Heart left ventricle (tissue), 16 donors: Measurements from ENCODE around the gene ANKRD30B. TPM values are rescaled to one million over a fixed set of nuclear protein-coding genes. Genes with fewer than 3 reads are reported as not detected.

Experiments used
- ATAC-seq, 4 donors: fragments of 200-7000 bp; cut with Tn5 transposase; one replicate each; pipeline ENCODE4 v1.9.1; 2020 to 2022; ENCODE audit warnings: moderate library complexity in 4 of 4, mild to moderate bottlenecking in 3 of 4, moderate number of reproducible peaks in 1 of 4
- DNase-seq, 5 donors: peaks; one replicate each; pipeline ENCODE4 v3.0.0-alpha.2; 2020
- H3K27ac ChIP-seq, 12 donors: fragments of 200-600 bp; sonication (generic) in 4 of 12; one replicate each; pipeline versions ENCODE4 v1.5.0 to v1.8.0; 2016 to 2022; ENCODE audit warnings: mild to moderate bottlenecking in 2 of 12
- H3K27me3 ChIP-seq, 9 donors: fragments of 200-600 bp; sonication (generic) in 2 of 9; one replicate each; pipeline versions ENCODE4 v1.5.1 to v1.8.0; 2016 to 2022; ENCODE audit warnings: mild to moderate bottlenecking in 3 of 9
- H3K36me3 ChIP-seq, 9 donors: fragments of 200-600 bp; sonication (generic) in 2 of 9; one replicate each; pipeline versions ENCODE4 v1.5.0 to v1.8.0; 2018 to 2022; ENCODE audit warnings: mild to moderate bottlenecking in 2 of 9
- H3K4me1 ChIP-seq, 12 donors: fragments of 200-600 bp; sonication (generic) in 4 of 12; one replicate each; pipeline versions ENCODE4 v1.5.0 to v1.8.0; 2016 to 2022; ENCODE audit warnings: mild to moderate bottlenecking in 3 of 12
- H3K4me3 ChIP-seq, 12 donors: fragments of 200-600 bp; sonication (generic) in 4 of 12; one replicate each; pipeline versions ENCODE4 v1.5.0 to v1.8.0; 2017 to 2022; ENCODE audit warnings: mild to moderate bottlenecking in 9 of 12, moderate library complexity in 4 of 12
- H3K9me3 ChIP-seq, 12 donors: fragments of 200-600 bp; sonication (generic) in 4 of 12; one replicate each; pipeline versions ENCODE4 v1.5.0 to v1.8.0; 2016 to 2022; ENCODE audit warnings: mild to moderate bottlenecking in 1 of 12
- POLR2A ChIP-seq, 2 donors: fragments of 450-650 bp; IDR thresholded peaks; one replicate each; pipeline ENCODE4 v1.6.1; 2017; ENCODE audit warnings: antibody characterized with exemption in 2 of 2, mild to moderate bottlenecking in 2 of 2, moderate library complexity in 2 of 2
- WGBS, 4 donors: extraction: QIAGEN DNeasy Blood & Tissue Kit in 2 of 4; methylation state at CpG; one replicate each; pipeline versions ENCODE4 v1.1.5 to v1.1.7; 2013 to 2018; 5-methylcytosine and 5-hydroxymethylcytosine counted together
- intact Hi-C, 10 donors: fragments of 100-400 bp; cut with DNase I; formaldehyde crosslinking; loops; one replicate each; pipeline versions ENCODE4 v1.11.1 to v1.14.2; 2022
- microRNA-seq, 4 donors: library from miRNA; unstranded; fragments of <30 nt; microRNA quantifications; one replicate each; pipeline versions ENCODE4 to v1.2.0, GENCODE V29; 2017 to 2020
- polyA plus RNA-seq, 2 donors: library from polyadenylated mRNA; stranded (reverse); fragments of 200-250 nt; gene quantifications; one replicate each; pipeline ENCODE4 v1.2.3, GENCODE V29; 2013
- total RNA-seq, 9 donors: library from RNA; depleted of rRNA in 2 of 9; stranded (reverse); fragments of >200 nt in 2 of 9; fragmentation: NEBNext Ultra II Directional in 3 of 9; extraction: Animal tissue kit (Norgen Biotek cat#: 25700) in 3 of 9; gene quantifications; one replicate each; pipeline versions ENCODE4 v1.1.0 to v1.2.4, GENCODE V29; 2016 to 2023
- donor health status: ischemic (EF 13 %, LVEDD 7.1; RV severe dilation, severe dysfunction).
- donor health status: healthy with polysubstance abuse.
- donor health status: DM: no; HTN: yes; CAD: no.
- donor health status: DM: no; HTN: no; CAD: no.
- donor health status: ischemic (EF 25% LVEDD 6.9; RV normal size, moderate dysfunction).
- donor health status: ischemic (EF 25% LVEDD 5.7; RV mildly dilated, moderate dysfunction).
- donor health status: healthy.
- donor health status: DM: yes; HTN: yes; CAD: no.
- donor health status: ischemic (EF 35%, LVEDD 5.7; RV mildly dilated, moderate dysfunction).
- donor health status: nonischemic (EF 11% LVEDD 7.7; RV severe dilation, severe dysfunction).
- donor health status: DM: yes; HTN: yes; CAD: no.
- donor health status: PGD.
- donor health status: ischemic (EF 29% LVEDD 5.4; RV normal size, mild dysfunction).
- donor health status: nonischemic (EF 23%, LVEDD 6.1; RV moderate dilation, normal function).

Gene ANKRD30B
- total and polyA plus RNA-seq, 11 donors, result 0.06 to 0.27 TPM; not detected in 9

GRCh38 chr18:14900435-14900834, 152.5 kb downstream of the ANKRD30B start:
- ATAC-seq (no peak), DNase-seq (no peak)
- intact Hi-C loops, result no loop called here
- 88 to 90% (median 89%) methylated on average over 1 of the region's 1 CpG for WGBS, 4 donors
- H3K27ac ChIP-seq, result no peak overlapping the region
- no peak overlapping the region for H3K4me3 ChIP-seq
- no peaks in the 10 kb centered on the region for H3K27me3 ChIP-seq
- H3K36me3 ChIP-seq, result no peaks in the 10 kb centered on the region
- H3K4me1 ChIP-seq, result no peaks in the 10 kb centered on the region
- no peak for TF ChIP-seq POLR2A (IDR thresholded peaks at IDR 0.05)
- H3K9me3 ChIP-seq, result peaks cover 0 to 2% (median 0%) of the 10 kb centered on the region in 12 donors

Small RNAs within 50 kb of the gene (microRNA-seq; reads per million reads assigned to microRNA genes)
- gene MIR3156-2, result 0 reads per million in 4 donors

Other genes starting within 250 kb of the ANKRD30B start
- gene POTEC, start 204.6 kb upstream of the ANKRD30B start, total RNA-seq, result not detected
- gene POTEC, start 204.6 kb upstream of the ANKRD30B start, polyA plus RNA-seq, result not detected